HG02763 (cell line): ENCODE data around the gene DAAM1.

Experiments used
- ATAC-seq: cut with Tn5 transposase; IDR thresholded peaks from one replicate; pipeline ENCODE4 v1.9.1; 2021; ENCODE audit warnings: mild to moderate bottlenecking, moderate library complexity; ENCODE audit not compliant: unreplicated experiment

The DAAM1 gene

GRCh38 chr14:59406454-59407245, 218.2 kb downstream of the DAAM1 start:
- no peak for ATAC-seq

- no peak for ATAC-seq
Observed at GRCh38 chr14:59407246-59408010, 219.0 kb downstream of the DAAM1 start.

DNA sequence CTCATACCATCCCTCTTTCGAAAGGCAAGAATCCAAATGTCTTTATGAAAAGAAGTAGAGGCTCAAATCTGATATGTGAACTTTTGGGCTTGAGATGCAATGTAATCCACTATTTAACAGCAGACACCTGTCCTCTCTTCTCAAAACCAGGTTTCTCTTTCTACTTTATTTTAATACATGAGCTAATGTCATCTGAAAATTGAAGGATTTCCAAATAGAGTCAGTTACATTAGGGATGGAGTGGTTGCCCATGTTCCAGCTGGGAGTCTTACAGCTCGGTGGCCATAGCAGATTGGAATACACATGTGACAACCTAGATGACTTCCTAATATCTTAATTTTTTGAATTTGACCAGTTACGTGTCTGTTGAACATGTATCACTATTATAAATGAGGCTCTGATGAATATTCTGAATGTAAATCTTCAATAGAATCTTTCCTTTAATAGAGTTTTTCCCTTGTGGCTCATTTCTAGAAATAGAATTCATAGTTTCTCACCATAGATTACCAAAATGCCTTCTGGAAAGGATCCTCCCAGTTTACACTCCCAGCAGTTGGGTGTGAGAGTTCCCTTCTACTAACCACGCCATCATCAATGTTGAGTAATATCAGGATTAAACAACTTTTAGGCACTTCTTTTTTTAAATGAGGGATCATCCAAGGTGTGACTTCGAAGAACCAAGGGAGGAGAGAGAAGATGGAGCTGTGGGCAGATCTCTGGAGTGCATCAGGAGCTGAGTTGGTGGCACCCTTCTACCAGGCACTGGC, 227.6 kb downstream of the DAAM1 start:
- no peak for ATAC-seq

- ATAC-seq: no peak
Observed at GRCh38 chr14:59417311-59417710, 228.8 kb downstream of the DAAM1 start.

- ATAC-seq: no peak
Observed at GRCh38 chr14:59419303-59419702, 230.8 kb downstream of the DAAM1 start.
